ENCODE results near the gene DNAH9. TPM values are rescaled to one million over a fixed set of nuclear protein-coding genes. Genes with fewer than 3 reads are reported as not detected.
A peak's percentile ranks its signal among the peaks of the same experiment; 100 is the strongest.

DNAH9 gene
- total and polyA plus RNA-seq, 9 donors, result 0.18 to 0.94 (median 0.52) TPM

GRCh38 chr17:11737313-11737679 lies 139.0 kb downstream of the DNAH9 start:
- DNase-seq, result no peak
- H3K27me3 ChIP-seq (ENCODE audit: control insufficient read depth, insufficient read depth, low read length), result peaks cover 2% of the 10 kb centered on the region
- H3K27ac ChIP-seq (ENCODE audit: low read length), result no peak overlapping the region
- no peaks in the 10 kb centered on the region for H3K9me3 ChIP-seq (replicated peaks; ENCODE audit: control insufficient read depth, low read depth, low read length)
- H3K36me3 ChIP-seq (ENCODE audit: control insufficient read depth, insufficient read depth, low read length), result no peaks in the 10 kb centered on the region
- WGBS (ENCODE audit: insufficient coverage), result 65% methylated on average over 4 of the region's 5 CpGs
- H3K4me3 ChIP-seq (ENCODE audit: low read length), result no peak overlapping the region
- no peaks in the 10 kb centered on the region for H3K4me1 ChIP-seq (ENCODE audit: control insufficient read depth, insufficient read depth, low read length)

DNA sequence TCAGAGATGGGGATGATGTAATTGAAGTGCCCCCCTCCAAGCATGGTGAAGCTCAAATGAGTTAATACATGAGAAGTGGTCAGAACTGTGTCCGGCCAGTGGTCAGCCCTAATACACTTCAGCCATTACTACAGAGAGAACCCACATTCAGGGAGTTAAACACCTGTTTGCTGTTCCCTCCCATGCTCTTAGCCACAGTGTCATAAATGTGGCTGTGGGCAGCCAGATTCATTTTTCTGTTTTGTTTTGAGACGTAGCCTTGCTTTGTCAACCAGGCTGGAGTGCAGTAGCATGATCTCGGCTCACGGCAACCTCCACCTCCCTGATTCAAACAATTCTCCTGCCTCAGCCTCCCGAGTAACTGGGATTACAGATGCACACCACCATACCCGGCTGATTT lies 139.9 kb downstream of the DNAH9 start:
- no peak for DNase-seq
- Histone ChIP-seq H3K36me3 (ENCODE audit: control insufficient read depth, insufficient read depth, low read length) (no peaks in the 10 kb centered on the region), H3K9me3 (replicated peaks; ENCODE audit: control insufficient read depth, low read depth, low read length) (no peaks in the 10 kb centered on the region), H3K27me3 (ENCODE audit: control insufficient read depth, insufficient read depth, low read length) (peaks cover 2% of the 10 kb centered on the region), H3K27ac (ENCODE audit: low read length) (no peak overlapping the region), H3K4me1 (ENCODE audit: control insufficient read depth, insufficient read depth, low read length) (no peaks in the 10 kb centered on the region), H3K4me3 (ENCODE audit: low read length) (no peak overlapping the region)
- 83% methylated on average over 1 of the region's 6 CpGs for WGBS (ENCODE audit: insufficient coverage)

DNA sequence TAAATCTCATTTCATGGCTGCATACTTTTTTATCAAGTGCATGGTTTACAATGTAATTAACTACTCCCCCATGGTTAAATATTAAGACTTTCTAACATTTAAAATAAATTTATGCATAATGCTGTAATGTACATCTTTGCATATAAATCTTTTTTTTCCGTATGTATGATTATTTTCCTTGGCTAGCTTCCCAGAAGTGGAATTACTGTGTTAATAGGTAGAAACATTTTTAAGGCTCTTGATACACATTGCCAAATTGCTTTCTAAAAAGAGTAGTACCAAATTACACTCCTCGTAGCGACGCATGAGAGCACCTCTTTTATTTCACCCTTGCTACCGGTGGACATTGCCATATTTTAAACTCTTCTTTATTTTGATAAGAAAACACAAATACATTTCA lies 141.1 kb downstream of the DNAH9 start:
- no peak for DNase-seq
- WGBS (ENCODE audit: insufficient coverage), result no CpG with 5 or more reads among the region's 5 CpGs
- Histone ChIP-seq H3K27me3 (ENCODE audit: control insufficient read depth, insufficient read depth, low read length) (peaks cover 2% of the 10 kb centered on the region), H3K36me3 (ENCODE audit: control insufficient read depth, insufficient read depth, low read length) (no peaks in the 10 kb centered on the region), H3K27ac (ENCODE audit: low read length) (no peak overlapping the region), H3K4me3 (ENCODE audit: low read length) (no peak overlapping the region), H3K4me1 (ENCODE audit: control insufficient read depth, insufficient read depth, low read length) (no peaks in the 10 kb centered on the region), H3K9me3 (replicated peaks; ENCODE audit: control insufficient read depth, low read depth, low read length) (no peaks in the 10 kb centered on the region)

DNA sequence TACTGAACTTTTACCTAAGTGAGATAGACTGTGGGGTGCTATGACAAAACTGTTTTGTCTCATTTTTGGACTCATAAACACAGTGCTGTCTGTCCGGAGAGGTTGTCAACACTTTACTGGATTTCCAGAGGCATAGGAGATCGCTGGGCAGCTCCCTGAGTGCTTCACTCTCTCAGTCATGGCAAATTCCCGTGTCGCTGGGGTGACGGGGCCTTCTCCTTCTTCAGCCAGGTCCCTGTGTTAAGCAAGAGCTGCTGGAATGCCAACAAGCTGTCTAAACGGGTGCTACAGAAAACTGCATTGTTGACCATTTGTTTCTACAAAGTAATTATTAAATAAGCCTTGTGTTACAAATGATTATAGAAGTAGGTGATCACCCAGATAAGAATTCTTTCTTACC lies 141.6 kb downstream of the DNAH9 start:
- 85% methylated on average over 5 of the region's 6 CpGs for WGBS (ENCODE audit: insufficient coverage)

GRCh38 chr17:11742886-11743285 lies 144.6 kb downstream of the DNAH9 start:
- peaks cover 2% of the 10 kb centered on the region for H3K27me3 ChIP-seq (ENCODE audit: control insufficient read depth, insufficient read depth, low read length)
- no peaks in the 10 kb centered on the region for H3K4me1 ChIP-seq (ENCODE audit: control insufficient read depth, insufficient read depth, low read length)
- no peak overlapping the region for H3K4me3 ChIP-seq (ENCODE audit: low read length)
- no peaks in the 10 kb centered on the region for H3K36me3 ChIP-seq (ENCODE audit: control insufficient read depth, insufficient read depth, low read length)
- H3K27ac ChIP-seq (ENCODE audit: low read length), result no peak overlapping the region
- peaks cover 9% of the 10 kb centered on the region for H3K9me3 ChIP-seq (replicated peaks; ENCODE audit: control insufficient read depth, low read depth, low read length)
- DNase-seq, result peak; percentile 59
- 20% methylated on average over 4 of the region's 4 CpGs for WGBS (ENCODE audit: insufficient coverage)

More for the DNA sequence above, 141.6 kb downstream of the DNAH9 start:
- H3K27ac ChIP-seq (ENCODE audit: low read length), result no peak overlapping the region
- H3K36me3 ChIP-seq (ENCODE audit: control insufficient read depth, insufficient read depth, low read length), result no peaks in the 10 kb centered on the region
- no peak overlapping the region for H3K4me3 ChIP-seq (ENCODE audit: low read length)
- H3K9me3 ChIP-seq (replicated peaks; ENCODE audit: control insufficient read depth, low read depth, low read length), result no peaks in the 10 kb centered on the region
- no peaks in the 10 kb centered on the region for H3K4me1 ChIP-seq (ENCODE audit: control insufficient read depth, insufficient read depth, low read length)
- no peak for DNase-seq
- peaks cover 2% of the 10 kb centered on the region for H3K27me3 ChIP-seq (ENCODE audit: control insufficient read depth, insufficient read depth, low read length)

GRCh38 chr17:11744696-11745095 lies 146.4 kb downstream of the DNAH9 start:
- Histone ChIP-seq H3K9me3 (replicated peaks; ENCODE audit: control insufficient read depth, low read depth, low read length) (peaks cover 9% of the 10 kb centered on the region), H3K4me1 (ENCODE audit: control insufficient read depth, insufficient read depth, low read length) (no peaks in the 10 kb centered on the region), H3K36me3 (ENCODE audit: control insufficient read depth, insufficient read depth, low read length) (no peaks in the 10 kb centered on the region), H3K27me3 (ENCODE audit: control insufficient read depth, insufficient read depth, low read length) (no peaks in the 10 kb centered on the region), H3K4me3 (ENCODE audit: low read length) (no peak overlapping the region), H3K27ac (ENCODE audit: low read length) (no peak overlapping the region)
- no peak for DNase-seq
- 96% methylated on average over 11 of the region's 11 CpGs for WGBS (ENCODE audit: insufficient coverage)

DNA sequence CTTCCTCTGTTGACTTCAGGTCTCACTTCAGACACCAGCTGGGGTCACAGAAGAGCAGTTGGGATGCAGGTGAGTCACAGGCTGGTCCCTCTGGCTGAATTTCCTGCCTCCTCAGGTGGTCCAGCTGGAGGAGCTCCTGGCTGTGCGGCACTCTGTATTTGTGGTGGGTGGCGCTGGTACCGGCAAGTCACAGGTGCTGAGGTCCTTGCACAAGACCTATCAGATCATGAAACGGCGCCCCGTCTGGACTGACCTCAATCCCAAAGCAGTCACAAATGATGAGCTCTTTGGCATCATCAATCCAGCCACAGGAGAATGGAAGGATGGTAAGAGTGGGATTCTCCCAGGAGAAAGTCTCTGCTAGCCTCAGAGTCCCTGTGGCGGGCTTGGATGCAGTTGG lies 149.2 kb downstream of the DNAH9 start:
- WGBS (ENCODE audit: insufficient coverage), result 78% methylated on average over 2 of the region's 7 CpGs
- H3K4me3 ChIP-seq (ENCODE audit: low read length), result no peak overlapping the region
- no peaks in the 10 kb centered on the region for H3K4me1 ChIP-seq (ENCODE audit: control insufficient read depth, insufficient read depth, low read length)

DNA sequence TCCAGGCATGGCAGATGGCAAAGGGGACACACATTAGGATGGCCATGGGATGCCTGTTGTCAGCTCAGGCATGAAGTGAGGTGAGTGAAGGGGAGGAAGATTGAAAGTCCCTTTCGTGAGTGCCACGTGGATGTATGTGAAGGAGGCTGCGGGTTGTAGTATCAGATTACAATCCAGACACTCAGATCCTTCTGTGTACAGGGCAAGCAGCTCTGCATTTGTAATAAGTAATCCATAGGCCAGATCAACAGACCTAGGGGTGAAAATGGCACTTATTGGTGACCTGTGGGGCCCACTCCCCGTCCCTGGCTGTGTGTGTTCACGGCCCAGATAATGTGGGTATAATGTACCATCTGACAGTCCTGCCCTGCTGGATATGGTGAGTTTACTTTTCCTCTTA lies 159.5 kb downstream of the DNAH9 start:
- Histone ChIP-seq H3K4me1 (ENCODE audit: control insufficient read depth, insufficient read depth, low read length) (no peaks in the 10 kb centered on the region), H3K9me3 (replicated peaks; ENCODE audit: control insufficient read depth, low read depth, low read length) (peaks cover 2% of the 10 kb centered on the region), H3K4me3 (ENCODE audit: low read length) (no peak overlapping the region), H3K27me3 (ENCODE audit: control insufficient read depth, insufficient read depth, low read length) (no peaks in the 10 kb centered on the region), H3K27ac (ENCODE audit: low read length) (no peak overlapping the region), H3K36me3 (ENCODE audit: control insufficient read depth, insufficient read depth, low read length) (no peaks in the 10 kb centered on the region)
- no CpG with 5 or more reads among the region's 5 CpGs for WGBS (ENCODE audit: insufficient coverage)
- no peak for DNase-seq

More for the DNA sequence above, 149.2 kb downstream of the DNAH9 start:
- Histone ChIP-seq H3K9me3 (replicated peaks; ENCODE audit: control insufficient read depth, low read depth, low read length) (peaks cover 9% of the 10 kb centered on the region), H3K27me3 (ENCODE audit: control insufficient read depth, insufficient read depth, low read length) (no peaks in the 10 kb centered on the region), H3K36me3 (ENCODE audit: control insufficient read depth, insufficient read depth, low read length) (no peaks in the 10 kb centered on the region), H3K27ac (ENCODE audit: low read length) (no peak overlapping the region)
- no peak for DNase-seq

DNA sequence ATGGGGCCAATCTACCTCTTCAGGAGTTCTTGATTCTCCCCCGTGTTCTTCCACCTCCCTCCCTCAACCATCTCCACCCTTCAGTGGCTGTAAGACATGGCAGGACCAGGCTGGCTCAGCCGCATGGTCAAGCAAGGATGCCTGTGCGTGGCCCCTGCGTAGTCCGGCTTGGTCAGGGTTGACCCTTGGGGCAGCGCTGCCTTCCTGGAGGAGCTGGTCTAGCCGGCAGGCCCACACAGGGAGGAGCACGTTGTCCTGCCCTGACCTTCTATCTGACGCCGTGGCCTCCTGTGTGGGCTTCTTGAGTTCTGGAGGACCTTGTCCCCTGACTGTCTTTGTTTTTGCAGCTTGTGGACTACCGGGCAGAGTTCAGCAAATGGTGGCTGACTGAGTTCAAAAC lies 169.8 kb downstream of the DNAH9 start:
- Histone ChIP-seq H3K4me3 (ENCODE audit: low read length) (no peak overlapping the region), H3K36me3 (ENCODE audit: control insufficient read depth, insufficient read depth, low read length) (no peaks in the 10 kb centered on the region), H3K4me1 (ENCODE audit: control insufficient read depth, insufficient read depth, low read length) (no peaks in the 10 kb centered on the region), H3K27ac (ENCODE audit: low read length) (no peak overlapping the region), H3K9me3 (replicated peaks; ENCODE audit: control insufficient read depth, low read depth, low read length) (no peaks in the 10 kb centered on the region), H3K27me3 (ENCODE audit: control insufficient read depth, insufficient read depth, low read length) (no peaks in the 10 kb centered on the region)
- no peak for DNase-seq
- 89% methylated on average over 9 of the region's 11 CpGs for WGBS (ENCODE audit: insufficient coverage)

- 90% methylated on average over 15 of the region's 19 CpGs for WGBS (ENCODE audit: insufficient coverage)
- no peak overlapping the region for H3K27ac ChIP-seq (ENCODE audit: low read length)
- no peaks in the 10 kb centered on the region for H3K9me3 ChIP-seq (replicated peaks; ENCODE audit: control insufficient read depth, low read depth, low read length)
- no peaks in the 10 kb centered on the region for H3K27me3 ChIP-seq (ENCODE audit: control insufficient read depth, insufficient read depth, low read length)
- DNase-seq, result no peak
- H3K4me1 ChIP-seq (ENCODE audit: control insufficient read depth, insufficient read depth, low read length), result no peaks in the 10 kb centered on the region
- H3K36me3 ChIP-seq (ENCODE audit: control insufficient read depth, insufficient read depth, low read length), result no peaks in the 10 kb centered on the region
- H3K4me3 ChIP-seq (ENCODE audit: low read length), result no peak overlapping the region
Observed at GRCh38 chr17:11768981-11769380, 170.7 kb downstream of the DNAH9 start.

DNA sequence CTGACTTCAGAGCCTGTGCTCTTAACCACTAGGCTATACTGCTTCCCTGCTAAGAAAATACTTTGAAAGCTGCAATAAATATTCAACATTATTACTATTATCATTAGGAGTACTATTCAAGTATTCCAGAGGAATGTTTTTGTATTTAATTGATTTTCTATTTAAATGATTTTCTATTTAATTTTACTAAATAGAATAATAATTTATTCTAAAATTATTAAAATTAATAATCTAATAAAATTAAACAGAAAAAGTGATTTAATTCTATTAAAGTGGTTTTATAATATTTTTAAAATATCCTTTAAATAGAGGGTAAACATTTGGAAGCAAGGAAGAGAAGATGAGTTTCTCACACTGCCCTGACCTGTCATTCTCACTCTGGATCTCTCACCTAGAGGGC lies 173.8 kb downstream of the DNAH9 start:
- Histone ChIP-seq H3K27me3 (ENCODE audit: control insufficient read depth, insufficient read depth, low read length) (no peaks in the 10 kb centered on the region), H3K4me3 (ENCODE audit: low read length) (no peak overlapping the region), H3K27ac (ENCODE audit: low read length) (no peak overlapping the region), H3K4me1 (ENCODE audit: control insufficient read depth, insufficient read depth, low read length) (no peaks in the 10 kb centered on the region), H3K36me3 (ENCODE audit: control insufficient read depth, insufficient read depth, low read length) (no peaks in the 10 kb centered on the region), H3K9me3 (replicated peaks; ENCODE audit: control insufficient read depth, low read depth, low read length) (no peaks in the 10 kb centered on the region)
- no peak for DNase-seq
